HG03045 (cell line): Measurements from ENCODE around the gene RPL36.
A peak's percentile ranks its signal among the peaks of the same experiment; 100 is the strongest.
"Not testable (repeated sequence)": the region's sequence is repeated elsewhere in the genome, so short reads cannot be mapped to it uniquely, and the experiment has no call there.

Experiments used
- ATAC-seq: cut with Tn5 transposase; IDR thresholded peaks from one replicate; pipeline ENCODE4 v1.9.1; 2021; ENCODE audit warnings: mild to moderate bottlenecking, moderate library complexity; ENCODE audit not compliant: unreplicated experiment

The RPL36 gene

DNA sequence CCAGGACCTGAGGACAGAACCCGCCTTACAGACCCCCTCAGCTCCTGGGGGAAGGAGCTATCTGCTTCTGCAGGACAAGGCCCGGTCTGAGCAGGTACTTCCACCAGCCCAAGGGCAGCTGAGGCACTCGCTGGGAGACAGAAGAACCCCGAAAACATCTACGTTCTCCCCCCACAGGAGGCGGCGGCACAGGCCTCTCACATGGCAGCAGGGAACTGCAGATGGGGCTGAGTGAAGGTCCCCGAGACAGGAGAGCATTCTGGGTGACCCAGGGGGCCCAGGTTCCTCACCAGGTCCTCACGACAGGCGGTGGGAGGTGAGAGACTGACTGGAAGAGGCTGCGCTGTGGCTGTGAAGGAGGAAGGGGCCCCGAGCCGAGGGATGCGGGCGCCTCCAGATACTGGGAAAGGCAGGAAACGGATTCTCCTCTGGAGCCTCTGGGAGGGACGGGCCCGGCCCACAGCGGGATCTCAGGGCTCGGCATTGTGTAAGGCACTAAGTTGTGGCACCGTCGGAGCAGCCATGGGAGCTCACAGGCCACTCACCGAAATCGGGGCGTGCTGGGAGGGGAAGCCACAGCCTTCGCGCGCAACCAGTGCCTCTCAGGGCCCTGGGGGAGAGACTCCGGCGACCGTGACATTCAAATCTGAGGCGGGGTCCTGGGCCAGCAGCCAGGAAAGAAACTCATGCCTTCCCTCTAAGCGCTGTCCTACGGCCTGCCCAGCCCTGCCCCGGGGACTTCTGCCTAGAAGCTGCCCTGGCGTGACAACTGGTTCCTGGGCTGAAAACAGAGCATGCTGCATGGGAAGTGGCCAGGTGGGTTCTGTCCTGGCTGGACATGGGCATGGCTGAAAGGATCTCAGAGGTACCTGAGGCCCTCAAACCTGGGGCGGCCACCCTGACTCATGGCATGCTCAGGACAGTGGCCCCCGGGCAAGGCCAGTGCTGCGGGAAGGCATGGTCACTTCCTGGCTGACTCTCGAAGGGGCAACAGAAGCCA, 14.0 kb downstream of the RPL36 start:
- no peak for ATAC-seq

DNA sequence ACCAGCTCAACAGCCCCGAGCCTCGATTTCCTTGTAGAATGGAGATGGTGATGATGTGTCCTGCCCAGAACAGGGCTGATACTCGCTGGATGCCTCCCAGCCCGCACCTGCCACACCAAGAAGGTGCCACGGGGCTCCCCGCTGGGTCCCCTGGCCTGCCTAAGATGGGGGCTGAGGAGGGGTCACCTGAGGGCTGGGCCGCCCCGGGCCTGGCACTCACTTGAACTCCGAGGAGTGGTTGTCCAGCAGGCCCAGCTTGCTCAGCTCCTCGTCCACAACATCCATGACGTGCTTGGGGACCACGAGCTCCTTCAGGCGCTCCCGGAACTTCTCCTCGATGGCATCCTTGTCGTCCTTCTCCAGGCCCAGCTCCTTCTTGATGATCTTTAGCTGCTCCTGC, 15.5 kb downstream of the RPL36 start:
- ATAC-seq: no peak

DNA sequence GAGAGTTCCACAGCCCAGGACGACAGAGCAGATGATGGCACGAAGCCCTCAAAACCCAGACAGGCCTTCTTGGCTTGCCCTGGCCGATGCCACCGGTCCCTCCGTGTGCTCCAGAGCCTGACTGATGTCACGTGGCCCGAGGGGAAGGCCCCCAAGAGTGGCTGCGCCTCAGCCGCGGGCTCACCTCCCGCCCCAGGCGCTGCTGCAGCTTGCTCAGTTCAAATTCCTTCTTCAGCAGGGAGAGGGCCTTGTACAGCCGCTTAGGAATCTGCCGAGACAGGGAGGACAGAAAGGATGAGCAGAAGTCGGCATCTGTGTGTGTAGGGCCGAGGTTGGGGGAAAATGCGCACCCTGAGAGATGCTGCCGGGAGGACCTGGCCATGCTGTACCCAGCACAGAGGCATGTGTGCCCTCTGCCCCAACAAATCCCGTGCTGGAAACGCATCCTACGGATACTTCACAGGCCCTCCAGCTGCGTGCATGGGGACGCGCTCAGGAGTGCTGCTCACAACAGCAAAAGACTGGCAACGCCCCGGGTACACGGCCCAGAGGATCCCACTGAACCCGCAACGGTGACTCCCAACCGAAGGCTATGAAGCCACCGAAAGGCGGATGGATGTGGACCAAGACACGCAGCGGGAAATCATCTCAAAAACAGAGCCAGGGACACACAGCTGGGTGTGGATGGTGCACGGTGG, 16.9 kb downstream of the RPL36 start:
- no peak for ATAC-seq

DNA sequence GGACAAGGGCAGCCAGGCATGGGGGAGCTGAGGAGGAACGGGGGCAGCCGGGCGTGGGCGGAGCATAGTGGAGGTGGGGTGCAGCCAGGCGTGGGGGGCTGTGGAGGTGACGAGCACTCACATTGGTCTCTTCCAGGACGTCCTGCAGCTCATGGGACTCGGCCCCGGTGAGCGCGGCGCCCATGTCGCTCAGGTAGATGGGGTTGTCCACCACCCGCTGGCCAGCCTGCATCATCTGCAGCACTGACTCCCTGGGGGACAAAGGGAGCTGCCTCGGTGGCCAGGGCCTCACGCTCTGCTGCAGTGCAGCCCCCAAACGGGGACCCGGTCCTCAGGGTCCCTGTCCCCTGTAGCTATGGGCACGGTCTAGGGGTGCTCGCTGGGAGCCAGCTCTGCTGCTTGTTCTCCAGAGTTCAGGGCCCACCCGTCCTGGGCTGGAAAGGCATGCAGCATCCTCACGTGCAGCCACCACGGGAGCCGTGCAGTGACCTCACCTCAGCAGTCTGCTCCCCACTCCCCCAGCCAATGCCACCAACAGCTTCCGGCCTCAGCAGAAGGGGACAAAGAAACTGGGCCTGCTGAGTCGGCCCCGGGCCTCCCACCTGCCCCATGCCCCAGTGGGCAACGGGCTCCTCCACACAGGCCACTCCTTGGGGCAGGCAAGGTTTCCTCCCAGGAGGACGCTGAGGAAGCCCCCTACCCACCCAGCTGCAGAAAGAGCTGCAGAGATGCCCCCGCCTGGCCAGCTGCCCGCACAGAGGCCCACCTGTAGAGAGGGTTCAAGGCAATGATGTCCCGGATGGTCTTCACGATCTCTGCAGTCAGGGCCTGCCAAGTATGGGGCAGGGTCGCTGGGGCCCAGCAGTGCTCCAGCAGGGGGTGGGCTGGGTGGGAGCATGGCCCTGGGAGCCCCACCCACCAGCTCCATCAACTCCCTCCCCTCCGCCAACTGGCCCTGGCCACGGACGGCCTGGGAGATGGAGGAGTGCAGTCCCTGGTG, 17.8 kb downstream of the RPL36 start:
- no peak for ATAC-seq

DNA sequence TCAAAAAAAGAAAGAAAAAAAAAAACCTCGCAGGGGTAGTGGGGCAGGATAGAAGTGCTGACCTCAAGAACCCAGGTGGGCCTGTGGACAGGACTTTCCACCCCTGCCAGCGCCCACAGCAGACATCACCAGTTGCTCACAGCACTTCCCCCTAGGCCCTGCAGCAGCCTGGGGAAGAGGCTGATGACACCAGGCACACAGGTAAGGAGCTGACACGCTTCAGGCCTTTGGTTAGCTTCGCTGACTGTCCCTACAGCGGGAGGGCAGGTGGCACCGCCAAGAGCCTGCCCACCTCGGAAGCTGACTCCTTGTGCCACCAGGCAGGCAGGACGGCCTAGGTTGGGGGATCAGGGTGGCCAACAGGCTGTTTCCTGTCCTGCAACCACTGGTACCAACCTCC, 20.9 kb downstream of the RPL36 start:
- no peak for ATAC-seq

DNA sequence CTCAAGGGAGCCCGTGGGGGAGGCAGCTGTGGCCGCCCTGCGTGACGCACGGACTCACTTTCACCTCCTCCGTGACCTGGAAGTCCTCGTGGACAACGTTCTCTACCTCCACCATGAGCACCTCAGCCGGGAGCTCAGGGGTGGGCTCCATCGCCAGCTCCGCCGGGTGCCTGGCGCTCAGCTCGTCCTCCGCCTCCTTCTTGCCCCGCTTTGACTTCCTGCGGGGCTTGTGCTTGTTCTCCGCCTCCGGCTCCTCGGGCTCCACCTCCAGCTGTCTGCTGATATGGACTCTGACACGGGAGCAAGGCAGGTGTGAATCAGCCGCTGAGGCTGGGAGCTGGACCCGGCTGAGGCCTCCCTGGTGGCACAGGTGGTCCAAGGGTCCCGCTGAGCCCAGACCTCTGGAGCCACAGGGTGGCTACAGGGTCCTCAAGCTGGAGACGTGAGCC, 21.6 kb downstream of the RPL36 start:
- no peak for ATAC-seq

DNA sequence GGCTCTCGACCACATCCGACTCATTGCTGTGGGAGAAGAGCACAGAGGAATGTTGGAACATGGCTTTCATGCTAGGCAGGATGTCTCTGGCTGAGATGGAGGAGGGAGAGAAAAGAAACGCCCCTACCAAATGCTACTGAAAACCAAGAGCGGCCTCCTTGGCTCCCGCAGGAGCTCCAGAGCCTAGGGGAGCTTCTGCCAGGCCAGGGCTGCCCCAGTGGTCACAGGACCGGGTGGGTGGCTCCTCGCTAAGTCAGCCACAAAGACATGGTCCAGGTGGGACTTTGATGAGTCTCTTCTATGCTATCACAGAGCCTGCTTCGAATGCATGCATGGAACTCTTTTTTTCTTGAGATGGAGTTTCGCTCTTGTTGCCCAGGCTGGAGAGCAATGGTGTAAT, 23.1 kb downstream of the RPL36 start:
- ATAC-seq: no peak

DNA sequence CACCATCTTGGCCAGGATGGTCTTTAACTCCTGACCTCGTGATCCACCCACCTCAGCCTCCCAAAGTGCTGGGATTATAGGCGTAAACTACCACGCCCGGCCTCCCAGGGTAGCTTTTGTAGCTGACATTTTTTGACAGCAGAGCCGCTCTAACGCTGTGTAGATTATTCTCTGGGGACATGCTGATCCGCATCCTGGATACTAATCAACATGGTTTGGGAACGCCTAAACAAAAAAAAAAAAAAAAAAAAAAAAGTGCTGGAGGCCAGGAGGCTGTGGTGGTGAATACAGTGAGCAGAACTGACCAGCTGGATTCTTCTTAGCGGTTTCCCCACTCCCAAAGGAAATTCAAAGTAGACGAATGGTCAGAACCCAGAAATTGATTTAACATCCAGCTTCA, 24.7 kb downstream of the RPL36 start:
- ATAC-seq: no peak

DNA sequence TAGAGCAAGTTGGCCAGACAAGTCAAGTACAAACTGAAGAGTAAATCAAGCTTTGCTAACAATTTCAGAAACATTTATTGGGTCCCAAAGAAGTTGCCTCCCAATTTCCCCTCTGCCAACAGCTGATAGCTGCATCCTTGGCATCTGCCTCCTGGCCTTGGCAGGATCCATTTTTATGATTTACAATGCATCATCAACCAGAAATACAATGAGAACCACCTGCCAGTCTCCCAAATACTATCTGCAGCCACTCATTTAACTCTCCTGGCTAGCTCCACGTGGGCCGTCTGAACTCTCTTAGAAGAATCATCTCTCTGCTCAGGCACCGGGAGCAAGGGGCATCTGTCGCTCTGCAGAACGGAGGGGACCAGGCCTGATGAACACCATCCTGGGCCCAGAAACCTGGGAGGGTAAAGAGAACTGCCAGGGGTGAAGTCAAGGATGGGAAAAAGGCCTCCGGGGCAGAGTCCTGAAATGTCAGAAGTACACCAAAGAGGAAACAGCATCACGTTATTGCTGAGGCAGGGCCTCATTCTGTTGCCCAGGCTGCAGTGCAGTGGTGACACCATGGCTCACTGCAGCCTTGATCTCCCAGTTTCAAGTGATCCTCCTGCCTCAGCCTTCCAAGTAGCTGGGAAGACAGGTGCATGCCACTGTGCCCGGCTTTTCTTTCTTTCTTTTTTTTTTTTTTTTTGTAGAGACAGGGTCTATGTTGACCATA, 27.3 kb downstream of the RPL36 start:
- no peak for ATAC-seq

DNA sequence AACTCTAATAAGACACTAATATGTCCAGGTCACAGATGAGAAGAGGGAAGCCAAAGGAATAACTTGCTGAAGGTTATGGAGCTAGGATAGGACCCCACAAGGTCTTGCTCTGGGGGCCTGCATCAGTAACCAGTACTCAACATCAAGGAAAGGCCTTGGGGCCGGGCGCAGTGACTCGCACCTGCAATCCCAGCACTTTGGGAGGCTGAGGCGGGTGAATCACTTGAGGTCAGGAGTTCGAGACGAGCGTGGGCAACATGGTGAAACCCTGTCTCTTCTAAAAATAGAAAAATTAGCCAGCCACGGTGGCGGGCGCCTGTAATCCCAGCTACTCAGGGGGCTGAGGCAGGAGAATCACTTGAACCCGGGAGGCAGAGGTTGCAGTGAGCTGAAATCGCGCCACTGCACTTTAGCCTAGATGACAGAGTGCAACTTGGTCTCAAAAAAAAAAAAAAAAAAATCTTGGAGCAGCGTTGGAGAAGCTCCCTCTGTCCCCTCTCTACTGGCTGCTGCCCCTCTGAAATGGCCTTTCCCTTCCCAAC, 28.0 kb downstream of the RPL36 start:
- ATAC-seq: no peak

DNA sequence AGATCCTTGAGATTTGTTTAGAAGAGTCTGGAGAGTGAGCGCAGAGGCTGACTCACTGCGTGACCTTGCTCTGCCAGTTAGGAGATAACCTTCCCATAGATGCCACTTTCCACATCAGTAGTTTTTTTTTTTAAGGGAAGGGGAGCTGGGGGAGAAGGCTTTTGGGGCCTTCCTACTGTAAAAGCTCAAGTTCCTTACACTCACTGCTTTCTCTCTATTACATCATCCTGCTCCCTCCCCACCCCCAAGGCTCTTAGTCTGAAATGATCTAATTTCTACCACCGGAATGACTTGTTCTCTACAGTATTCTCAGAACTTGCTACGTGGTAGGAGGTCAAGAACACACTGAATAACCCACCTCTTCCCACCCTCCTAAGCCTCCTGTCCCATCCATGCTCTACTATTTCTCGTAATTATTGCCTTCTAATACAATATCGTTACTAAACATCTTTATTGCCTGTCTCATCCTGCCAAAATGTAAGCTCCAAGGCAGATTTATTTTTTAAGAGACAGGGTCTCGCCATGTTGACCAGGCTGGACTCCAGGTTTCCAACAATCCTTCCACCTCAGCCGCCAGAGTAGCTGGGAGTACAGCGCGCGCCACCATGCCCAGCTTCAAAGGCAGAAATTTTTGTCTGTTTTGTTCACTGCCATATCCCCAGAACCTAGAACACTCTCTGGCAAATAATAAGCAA, 28.6 kb downstream of the RPL36 start:
- no peak for ATAC-seq

DNA sequence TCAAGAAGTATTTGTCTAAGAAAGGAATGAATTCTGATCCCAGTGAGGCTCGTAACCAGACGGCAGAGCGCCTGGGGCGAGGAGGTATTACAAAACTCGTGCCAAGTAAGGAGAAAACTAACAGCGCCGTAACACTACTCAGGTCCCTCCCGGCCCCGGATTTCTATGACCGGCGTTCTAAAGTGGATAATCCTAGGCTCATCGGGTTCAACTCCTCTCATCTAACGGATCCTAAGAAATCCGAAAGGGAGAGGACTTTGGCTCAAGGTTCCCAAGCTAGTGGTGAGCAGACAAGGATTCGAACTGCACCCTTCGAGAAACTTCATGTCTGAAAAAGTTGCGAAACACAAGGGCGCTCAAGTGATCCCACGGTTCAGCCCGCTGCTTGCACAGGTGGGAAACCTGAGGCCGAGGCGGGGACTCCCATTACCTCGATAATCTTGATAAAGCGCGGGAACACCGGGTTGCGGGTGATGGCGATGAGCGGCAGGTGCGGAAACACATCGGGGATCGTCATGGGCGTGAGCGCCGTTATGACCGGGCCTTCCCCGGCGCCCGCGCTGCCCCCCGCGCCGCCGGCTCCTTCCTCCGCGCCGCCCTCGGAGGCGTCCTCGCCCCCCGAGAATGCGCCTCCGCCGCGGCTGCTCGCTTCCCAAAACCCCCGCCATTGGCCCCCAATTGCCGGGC, 29.3 kb downstream of the RPL36 start:
- no peak for ATAC-seq

DNA sequence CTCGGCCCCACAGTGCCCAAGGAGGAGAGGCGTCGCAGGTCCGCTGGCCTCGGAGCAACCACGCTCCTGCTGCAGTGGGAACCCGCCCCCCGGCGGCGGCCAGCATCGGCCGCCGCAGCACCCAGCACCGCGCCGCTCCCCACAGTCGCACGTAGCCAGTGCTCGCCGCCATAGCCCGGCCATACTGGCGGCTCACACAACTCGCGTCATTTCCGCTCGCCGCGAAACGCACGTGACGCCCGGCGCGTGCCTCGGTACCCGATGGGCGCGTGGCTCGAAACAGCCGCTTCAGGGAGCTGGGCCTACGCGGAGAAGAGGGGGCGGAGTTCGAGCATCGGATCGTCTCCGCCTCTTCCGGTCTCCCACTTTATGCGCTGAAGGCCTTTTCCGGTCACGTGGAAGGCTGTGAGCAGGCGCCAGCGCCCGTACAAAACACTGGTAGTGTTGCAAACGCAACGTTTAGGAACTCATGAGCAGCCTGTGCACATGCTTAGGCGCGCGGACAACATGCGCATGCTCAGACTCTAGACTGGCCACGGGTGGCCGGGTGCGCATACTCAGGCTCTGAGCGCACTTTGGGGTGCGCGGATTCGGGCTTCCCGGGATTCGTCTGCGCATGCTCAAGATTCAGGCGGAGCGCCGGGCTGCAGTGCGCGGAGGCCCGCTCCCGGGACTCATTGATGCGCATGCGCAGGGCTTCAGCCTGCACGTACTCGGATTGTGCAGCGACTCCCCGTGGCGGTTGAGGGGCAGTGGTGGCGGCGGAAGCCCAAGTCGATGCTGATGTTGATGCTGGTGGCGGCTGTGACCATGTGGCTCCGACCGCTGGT, 30.1 kb downstream of the RPL36 start, which contains the start of the genes CATSPERD and LONP1:
Gene CATSPERD, plus strand, starts transcription at position 677 of the 830 bp plus-strand sequence. Its CDS starts 101 bp downstream, at position 778.
Gene LONP1, minus strand, starts transcription at position 186 of the 830 bp plus-strand sequence. Its CDS starts 14 bp downstream, at position 172.
- ATAC-seq: peak; percentile 83

DNA sequence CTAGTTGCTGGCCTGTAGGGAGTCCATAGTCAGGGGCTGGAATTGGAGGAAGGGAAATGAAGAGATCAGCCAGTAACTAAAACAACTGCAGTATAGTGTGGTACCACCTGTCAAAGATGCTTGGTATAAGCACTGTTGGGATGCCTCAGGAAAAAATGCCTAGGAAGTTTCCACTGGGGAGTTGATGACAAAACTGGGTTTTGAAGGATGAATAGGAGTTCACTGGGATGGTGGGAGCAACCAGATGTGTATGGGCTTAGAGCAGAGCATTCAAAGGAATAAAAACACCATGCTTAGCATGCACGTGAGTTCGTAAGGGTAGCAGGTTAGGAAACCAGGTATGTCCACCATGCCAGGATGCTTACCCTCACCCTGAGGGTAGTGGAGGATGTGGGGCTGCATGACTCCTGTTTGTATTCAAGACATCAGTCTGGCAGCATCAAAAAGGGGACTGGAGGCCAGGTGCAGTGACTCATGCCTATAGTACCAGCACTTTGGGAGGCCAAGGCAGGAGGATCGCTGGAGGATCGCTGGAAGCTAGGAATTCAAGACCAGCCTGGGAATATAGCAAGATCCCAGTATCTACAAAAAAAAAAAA, 37.5 kb downstream of the RPL36 start:
- no peak for ATAC-seq

DNA sequence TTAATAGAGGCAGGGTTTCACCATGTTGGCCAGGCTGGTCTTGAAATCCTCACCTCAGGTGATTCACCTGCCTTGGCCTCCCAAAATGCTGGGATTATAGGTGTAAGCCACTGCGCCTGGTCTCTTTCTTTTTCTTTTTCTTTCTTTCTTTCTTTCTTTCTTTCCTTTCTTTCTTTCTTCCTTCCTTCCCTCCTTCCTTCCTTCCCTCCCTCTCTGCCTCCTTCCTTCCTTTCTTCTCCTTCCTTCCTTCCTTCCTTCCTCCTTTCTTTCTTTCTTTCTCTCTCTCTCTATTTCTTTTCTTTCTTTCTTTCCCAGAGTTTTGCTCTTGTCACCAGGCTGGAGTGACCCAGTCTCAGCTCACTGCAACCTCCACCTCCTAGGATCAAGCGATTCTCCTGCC, 43.1 kb downstream of the RPL36 start:
- not testable (repeated sequence) for ATAC-seq

DNA sequence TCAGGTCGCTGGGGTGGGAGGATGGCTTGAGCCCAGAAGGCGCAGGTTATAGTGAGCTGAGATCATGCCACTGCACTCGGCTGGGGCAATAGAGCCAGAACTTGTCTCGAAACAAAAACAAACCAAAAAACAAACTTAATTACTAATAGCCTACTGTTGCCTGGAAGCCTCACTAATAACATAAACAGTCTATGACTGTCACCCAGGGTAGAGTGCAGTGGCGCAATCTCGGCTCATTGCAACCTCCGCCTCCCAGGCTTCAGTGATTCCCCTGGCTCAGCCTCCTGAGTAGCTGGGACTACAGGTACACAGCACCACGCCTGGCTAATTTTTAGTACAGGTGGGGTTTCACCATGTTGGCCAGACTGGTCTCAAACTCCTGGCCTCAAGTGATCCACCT, 48.3 kb downstream of the RPL36 start:
- ATAC-seq: no peak
